Esophagus muscularis mucosa (tissue), 4 donors: ENCODE results near the gene CC2D2B. TPM values are rescaled to one million over a fixed set of nuclear protein-coding genes. Genes with fewer than 3 reads are reported as not detected.

Source experiments
- DNase-seq: peaks from one replicate; pipeline ENCODE4 v3.0.0-alpha.2; 2017; ENCODE audit errors: extremely low spot score
- H3K27ac ChIP-seq, 4 donors: fragments of 200-600 bp; sonication (generic); replicated peaks in 1 of 4; 1 replicate in 3 of 4; 2 replicates in 1 of 4; pipeline ENCODE4 v1.5.1; 2016 to 2019; ENCODE audit warnings: mild to moderate bottlenecking in 1 of 4
- H3K27me3 ChIP-seq, 4 donors: fragments of 200-600 bp; sonication (generic); one replicate each; pipeline versions ENCODE4 v1.5.1 to v1.6.0; 2016 to 2019
- H3K36me3 ChIP-seq, 4 donors: fragments of 200-600 bp; sonication (generic); one replicate each; pipeline ENCODE4 v1.5.1; 2016 to 2019
- H3K4me1 ChIP-seq, 4 donors: fragments of 200-600 bp; sonication (generic); one replicate each; pipeline ENCODE4 v1.5.1; 2016 to 2019
- H3K4me3 ChIP-seq, 4 donors: fragments of 200-600 bp; sonication (generic); 1 replicate in 2 of 4; 2 replicates in 2 of 4; pipeline ENCODE4 v1.5.1; 2016 to 2019; ENCODE audit warnings: mild to moderate bottlenecking in 4 of 4, moderate library complexity in 1 of 4
- H3K9me3 ChIP-seq, 4 donors: fragments of 200-600 bp; sonication (generic); 1 replicate in 3 of 4; 2 replicates in 1 of 4; pipeline ENCODE4 v1.5.1; 2016 to 2019
- CTCF ChIP-seq, 3 experiments: fragments of 200-600 bp in 2 of 3; fragments of 450-650 bp in 1 of 3; sonication (generic) in 2 of 3; IDR thresholded peaks; one replicate each; pipeline ENCODE4 v1.5.1; 2017 to 2019; ENCODE audit warnings: antibody characterized with exemption in 3 of 3, mild to moderate bottlenecking in 2 of 3, moderate library complexity in 1 of 3
- EP300 ChIP-seq: sonication (generic); formaldehyde crosslinking; IDR thresholded peaks from one replicate; pipeline ENCODE4 v1.6.1; 2017; ENCODE audit warnings: antibody characterized with exemption
- POLR2A ChIP-seq: fragments of 450-650 bp; IDR thresholded peaks from one replicate; pipeline ENCODE4 v1.6.1; 2017; ENCODE audit warnings: antibody characterized with exemption, moderate library complexity, mild to moderate bottlenecking, low read depth
- POLR2AphosphoS5 ChIP-seq, 2 donors: sonication (generic); formaldehyde crosslinking; IDR thresholded peaks; one replicate each; pipeline ENCODE4 v1.6.1; 2017; ENCODE audit warnings: antibody characterized with exemption in 2 of 2
- WGBS: methylation state at CpG from one replicate; pipeline ENCODE4 v1.1.5; 2018; 5-methylcytosine and 5-hydroxymethylcytosine counted together
- intact Hi-C: fragments of 100-400 bp; cut with DNase I; formaldehyde crosslinking; loops from one replicate; pipeline ENCODE4 v1.15.1; 2023
- total RNA-seq, 4 donors: library from RNA; depleted of rRNA; stranded (reverse); fragments of >200 nt; gene quantifications; one replicate each; pipeline versions ENCODE4 v1.1.0 to v1.2.1, GENCODE V29; 2016

CC2D2B gene
- total RNA-seq, 4 donors from 2014 or later, result 1.2 to 2.9 (median 1.8) TPM

- peaks cover 23 to 41% (median 24%) of the 10 kb centered on the region in 4 donors for H3K36me3 ChIP-seq
- no peaks in the 10 kb centered on the region for H3K4me1 ChIP-seq
- intact Hi-C loops, result no loop called here
- no peaks in the 10 kb centered on the region for H3K9me3 ChIP-seq
- TF ChIP-seq EP300, result no peak
- TF ChIP-seq CTCF (IDR thresholded peaks at IDR 0.05), result no peak
- no peak for TF ChIP-seq POLR2A
- no peak for TF ChIP-seq POLR2AphosphoS5 (IDR thresholded peaks at IDR 0.05)
- no peak overlapping the region for H3K4me3 ChIP-seq
- H3K27ac ChIP-seq, result no peak overlapping the region
- DNase-seq, result no peak
- H3K27me3 ChIP-seq, result no peaks in the 10 kb centered on the region
- WGBS, result 86% methylated on average over 2 of the region's 2 CpGs
Measured at GRCh38 chr10:96053985-96054384, 146.2 kb downstream of the CC2D2B start.

- H3K4me3 ChIP-seq, result no peak overlapping the region
- WGBS, result 92% methylated on average over 7 of the region's 7 CpGs
- peaks cover 26 to 52% (median 35%) of the 10 kb centered on the region in 4 donors for H3K36me3 ChIP-seq
- no peak overlapping the region for H3K27ac ChIP-seq
- H3K4me1 ChIP-seq, result no peaks in the 10 kb centered on the region
- intact Hi-C loops, result no loop called here
- H3K9me3 ChIP-seq, result no peaks in the 10 kb centered on the region
- no peak for DNase-seq
- H3K27me3 ChIP-seq, result no peaks in the 10 kb centered on the region
- no peak for TF ChIP-seq POLR2AphosphoS5 (IDR thresholded peaks at IDR 0.05)
- TF ChIP-seq POLR2A, result no peak
Measured at GRCh38 chr10:96056787-96057186, 149.0 kb downstream of the CC2D2B start.

- WGBS, result 90% methylated on average over 3 of the region's 3 CpGs
- no peak for TF ChIP-seq POLR2AphosphoS5 (IDR thresholded peaks at IDR 0.05)
- no peak for TF ChIP-seq EP300
- TF ChIP-seq POLR2A, result no peak
- no peak for TF ChIP-seq CTCF (IDR thresholded peaks at IDR 0.05)
- no peak for DNase-seq
- Histone ChIP-seq H3K27ac (no peak overlapping the region), H3K9me3 (no peaks in the 10 kb centered on the region), H3K4me3 (no peak overlapping the region), H3K36me3 (peaks cover 26 to 61% (median 37%) of the 10 kb centered on the region in 4 donors), H3K4me1 (no peaks in the 10 kb centered on the region), H3K27me3 (no peaks in the 10 kb centered on the region)
- intact Hi-C loops, result no loop called here
Measured at GRCh38 chr10:96061232-96061631, 153.5 kb downstream of the CC2D2B start.

GRCh38 chr10:96072674-96073073, 164.9 kb downstream of the CC2D2B start:
- H3K4me1 ChIP-seq, result no peaks in the 10 kb centered on the region
- TF ChIP-seq CTCF (IDR thresholded peaks at IDR 0.05), result no peak
- no peak for TF ChIP-seq EP300
- intact Hi-C loops, result no loop called here
- H3K27ac ChIP-seq, result no peak overlapping the region
- WGBS, result 86% methylated on average over 2 of the region's 2 CpGs
- no peak for DNase-seq
- peaks cover 0 to 3% (median 0%) of the 10 kb centered on the region in 4 donors for H3K36me3 ChIP-seq
- no peaks in the 10 kb centered on the region for H3K9me3 ChIP-seq
- no peaks in the 10 kb centered on the region for H3K27me3 ChIP-seq
- no peak overlapping the region for H3K4me3 ChIP-seq

GRCh38 chr10:96073722-96074121, 165.9 kb downstream of the CC2D2B start:
- Histone ChIP-seq H3K27ac (no peak overlapping the region), H3K4me3 (no peak overlapping the region), H3K27me3 (no peaks in the 10 kb centered on the region), H3K4me1 (no peaks in the 10 kb centered on the region), H3K36me3 (peaks cover 0 to 3% (median 0%) of the 10 kb centered on the region in 4 donors), H3K9me3 (no peaks in the 10 kb centered on the region)
- 81% methylated on average over 1 of the region's 1 CpG for WGBS
- TF ChIP-seq POLR2A (no peak), POLR2AphosphoS5 (IDR thresholded peaks at IDR 0.05) (no peak), EP300 (no peak), CTCF (IDR thresholded peaks at IDR 0.05) (no peak)
- DNase-seq, result no peak
- intact Hi-C loops, result no loop called here
